OCI-LY3 (cell line): ENCODE results near the gene ULBP1.

Source experiments
- EZH2phosphoT487 ChIP-seq: fragments of 200-600 bp; shearing (Covaris generic); IDR thresholded peaks from 2 replicates; pipeline ENCODE4 v1.6.1; 2018; ENCODE audit warnings: antibody characterized with exemption, mixed run types, low read depth
- TF ChIP-seq, protein P1 (sequence below): fragments of 200-600, 300-600 bp; sonication (generic); IDR thresholded peaks from 2 replicates; pipeline ENCODE4 v1.5.1; 2014; ENCODE audit warnings: antibody characterized with exemption, low read length, low read depth

DNA sequence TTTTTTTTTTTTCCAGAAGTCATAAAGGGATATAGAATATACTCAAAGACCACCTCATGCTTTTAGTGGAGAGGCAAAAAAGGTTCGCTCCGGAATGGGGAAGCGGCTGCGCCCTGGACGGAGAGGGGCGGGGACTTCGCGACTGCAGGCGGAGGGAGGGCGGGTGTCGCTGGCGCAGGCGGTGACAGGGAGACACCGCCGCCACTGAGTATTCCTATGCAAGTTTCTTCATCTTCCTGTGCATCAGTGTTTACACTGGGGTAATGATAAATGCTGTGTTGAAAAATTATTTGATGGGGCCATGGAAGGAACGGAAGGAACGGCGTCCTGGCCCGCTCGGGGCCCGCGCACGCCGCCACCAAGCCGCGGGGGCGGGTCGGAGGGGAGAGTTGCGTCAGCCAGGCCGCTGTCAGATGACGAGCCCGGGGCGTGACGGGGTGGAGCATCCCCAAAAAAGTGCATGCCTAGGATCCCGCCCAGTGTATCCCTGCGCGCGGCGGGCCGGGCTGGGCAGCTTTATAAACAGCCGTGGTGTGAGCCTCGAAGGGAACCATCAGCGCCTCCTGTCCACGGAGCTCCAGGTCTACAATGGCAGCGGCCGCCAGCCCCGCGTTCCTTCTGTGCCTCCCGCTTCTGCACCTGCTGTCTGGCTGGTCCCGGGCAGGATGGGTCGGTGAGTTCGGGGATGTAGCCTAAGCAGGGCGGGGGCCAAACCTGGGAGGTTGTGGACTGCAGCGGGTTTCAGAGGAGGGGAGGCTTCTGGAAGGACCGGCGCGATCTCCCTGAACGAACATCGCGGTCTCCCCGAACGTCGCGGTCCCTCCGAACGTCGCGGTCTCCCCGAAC lies at the start of gene ULBP1:
- TF ChIP-seq, protein P1, sequence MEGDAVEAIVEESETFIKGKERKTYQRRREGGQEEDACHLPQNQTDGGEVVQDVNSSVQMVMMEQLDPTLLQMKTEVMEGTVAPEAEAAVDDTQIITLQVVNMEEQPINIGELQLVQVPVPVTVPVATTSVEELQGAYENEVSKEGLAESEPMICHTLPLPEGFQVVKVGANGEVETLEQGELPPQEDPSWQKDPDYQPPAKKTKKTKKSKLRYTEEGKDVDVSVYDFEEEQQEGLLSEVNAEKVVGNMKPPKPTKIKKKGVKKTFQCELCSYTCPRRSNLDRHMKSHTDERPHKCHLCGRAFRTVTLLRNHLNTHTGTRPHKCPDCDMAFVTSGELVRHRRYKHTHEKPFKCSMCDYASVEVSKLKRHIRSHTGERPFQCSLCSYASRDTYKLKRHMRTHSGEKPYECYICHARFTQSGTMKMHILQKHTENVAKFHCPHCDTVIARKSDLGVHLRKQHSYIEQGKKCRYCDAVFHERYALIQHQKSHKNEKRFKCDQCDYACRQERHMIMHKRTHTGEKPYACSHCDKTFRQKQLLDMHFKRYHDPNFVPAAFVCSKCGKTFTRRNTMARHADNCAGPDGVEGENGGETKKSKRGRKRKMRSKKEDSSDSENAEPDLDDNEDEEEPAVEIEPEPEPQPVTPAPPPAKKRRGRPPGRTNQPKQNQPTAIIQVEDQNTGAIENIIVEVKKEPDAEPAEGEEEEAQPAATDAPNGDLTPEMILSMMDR = no peak
- TF ChIP-seq EZH2phosphoT487 = no peak
